Skin epidermis (tissue), 12 donors: ENCODE results near the gene WDFY1.
"Not testable (repeated sequence)": the region's sequence is repeated elsewhere in the genome, so short reads cannot be mapped to it uniquely, and the experiment has no call there.

Source experiments
- H3K27ac ChIP-seq, 21 experiments: fragments of 200-600 bp; sonication (generic) in 11 of 21; one replicate each; pipeline ENCODE4 v1.5.0; 2020; ENCODE audit warnings: mild to moderate bottlenecking in 3 of 21, inconsistent platforms in 2 of 21, moderate library complexity in 2 of 21
- H3K4me3 ChIP-seq, 7 experiments: fragments of 200-600 bp; sonication (generic) in 2 of 7; one replicate each; pipeline ENCODE4 v1.5.0; 2020; ENCODE audit warnings: inconsistent platforms in 2 of 7, mild to moderate bottlenecking in 2 of 7, moderate library complexity in 1 of 7

Gene WDFY1

GRCh38 chr2:223901854-223902253, 43.3 kb downstream of the WDFY1 start:
- no peak overlapping the region for H3K27ac ChIP-seq

GRCh38 chr2:223901311-223901710, 43.8 kb downstream of the WDFY1 start:
- Histone ChIP-seq H3K27ac (no peak overlapping the region), H3K4me3 (no peak overlapping the region)

More at GRCh38 chr2:223901854-223902253, 43.3 kb downstream of the WDFY1 start:
- no peak overlapping the region for H3K4me3 ChIP-seq

GRCh38 chr2:223900531-223900930, 44.6 kb downstream of the WDFY1 start:
- H3K4me3 ChIP-seq = no peak overlapping the region
- H3K27ac ChIP-seq = no peak overlapping the region

GRCh38 chr2:223900066-223900465, 45.1 kb downstream of the WDFY1 start:
- H3K27ac ChIP-seq = no peak overlapping the region
- H3K4me3 ChIP-seq = no peak overlapping the region

- Histone ChIP-seq H3K27ac (peak overlapping the region in 4 of 21 experiments; percentile 16 to 60 (median 57)), H3K4me3 (no peak overlapping the region)
Observed at GRCh38 chr2:223897669-223898330, 47.3 kb downstream of the WDFY1 start.

- H3K27ac ChIP-seq = peak overlapping the region in 7 of 21 experiments; percentile 17 to 67 (median 39)
Observed at GRCh38 chr2:223896833-223897311, 48.3 kb downstream of the WDFY1 start.

GRCh38 chr2:223894968-223895367, 50.2 kb downstream of the WDFY1 start:
- Histone ChIP-seq H3K27ac (no peak overlapping the region), H3K4me3 (no peak overlapping the region)

More at GRCh38 chr2:223896833-223897311, 48.3 kb downstream of the WDFY1 start:
- no peak overlapping the region for H3K4me3 ChIP-seq

- H3K4me3 ChIP-seq = no peak overlapping the region
- no peak overlapping the region for H3K27ac ChIP-seq
Observed at GRCh38 chr2:223894009-223894408, 51.1 kb downstream of the WDFY1 start.

GRCh38 chr2:223890721-223891120, 54.4 kb downstream of the WDFY1 start:
- H3K27ac ChIP-seq = no peak overlapping the region

GRCh38 chr2:223889229-223889628, 55.9 kb downstream of the WDFY1 start:
- Histone ChIP-seq H3K27ac (no peak overlapping the region), H3K4me3 (no peak overlapping the region)

More at GRCh38 chr2:223890721-223891120, 54.4 kb downstream of the WDFY1 start:
- no peak overlapping the region for H3K4me3 ChIP-seq

- Histone ChIP-seq H3K4me3 (no peak overlapping the region), H3K27ac (peak overlapping the region in 2 of 21 experiments; percentile 21 to 33)
Observed at GRCh38 chr2:223888251-223888650, 56.9 kb downstream of the WDFY1 start.

- peak overlapping the region in 3 of 21 experiments; percentile 7 to 35 (median 27) for H3K27ac ChIP-seq
- H3K4me3 ChIP-seq = no peak overlapping the region
Observed at GRCh38 chr2:223887127-223887526, 58.0 kb downstream of the WDFY1 start.

- Histone ChIP-seq H3K27ac (peak overlapping the region in 2 of 21 experiments; percentile 27 to 35), H3K4me3 (no peak overlapping the region)
Observed at GRCh38 chr2:223886726-223887125, 58.4 kb downstream of the WDFY1 start.

GRCh38 chr2:223884399-223884798, 60.7 kb downstream of the WDFY1 start:
- Histone ChIP-seq H3K27ac (no peak overlapping the region), H3K4me3 (no peak overlapping the region)

GRCh38 chr2:223882715-223883114, 62.4 kb downstream of the WDFY1 start:
- H3K27ac ChIP-seq = no peak overlapping the region
- no peak overlapping the region for H3K4me3 ChIP-seq

GRCh38 chr2:223880796-223881195, 64.3 kb downstream of the WDFY1 start:
- no peak overlapping the region for H3K27ac ChIP-seq
- no peak overlapping the region for H3K4me3 ChIP-seq

GRCh38 chr2:223877721-223878410, 67.3 kb downstream of the WDFY1 start:
- no peak overlapping the region for H3K4me3 ChIP-seq
- peak overlapping the region in 1 of 21 experiments; percentile 16 for H3K27ac ChIP-seq

- Histone ChIP-seq H3K27ac (no peak overlapping the region), H3K4me3 (no peak overlapping the region)
Observed at GRCh38 chr2:223873672-223874071, 71.5 kb downstream of the WDFY1 start.

GRCh38 chr2:223872772-223873171, 72.4 kb downstream of the WDFY1 start:
- not testable (repeated sequence) for H3K4me3 ChIP-seq, H3K27ac ChIP-seq

GRCh38 chr2:223871661-223872060, 73.5 kb downstream of the WDFY1 start:
- peak overlapping the region in 2 of 21 experiments; percentile 5 to 14 for H3K27ac ChIP-seq
- not testable (repeated sequence) for H3K4me3 ChIP-seq
